PC-3 (cell line): ENCODE data around the gene GPN3.
"Not testable (repeated sequence)": the region's sequence is repeated elsewhere in the genome, so short reads cannot be mapped to it uniquely, and the experiment has no call there.

Source experiments
- CTCF ChIP-seq: fragments of 300-600 bp; sonication (generic); conservative IDR thresholded peaks from 2 replicates; pipeline ENCODE4 v1.5.1; 2017; ENCODE audit warnings: antibody characterized with exemption, low read depth, mild to moderate bottlenecking, low read length
- EZH2 ChIP-seq: fragments of 300-600 bp; sonication (generic); IDR thresholded peaks from one replicate; pipeline ENCODE4 v1.6.1; 2017; ENCODE audit warnings: antibody characterized with exemption, mild to moderate bottlenecking, low read length; ENCODE audit not compliant: unreplicated experiment
- EZH2phosphoT487 ChIP-seq: fragments of 300-600 bp; sonication (generic); IDR thresholded peaks from 2 replicates; pipeline ENCODE4 v1.6.1; 2018; ENCODE audit warnings: mild to moderate bottlenecking, antibody characterized with exemption, low read length, borderline replicate concordance

DNA sequence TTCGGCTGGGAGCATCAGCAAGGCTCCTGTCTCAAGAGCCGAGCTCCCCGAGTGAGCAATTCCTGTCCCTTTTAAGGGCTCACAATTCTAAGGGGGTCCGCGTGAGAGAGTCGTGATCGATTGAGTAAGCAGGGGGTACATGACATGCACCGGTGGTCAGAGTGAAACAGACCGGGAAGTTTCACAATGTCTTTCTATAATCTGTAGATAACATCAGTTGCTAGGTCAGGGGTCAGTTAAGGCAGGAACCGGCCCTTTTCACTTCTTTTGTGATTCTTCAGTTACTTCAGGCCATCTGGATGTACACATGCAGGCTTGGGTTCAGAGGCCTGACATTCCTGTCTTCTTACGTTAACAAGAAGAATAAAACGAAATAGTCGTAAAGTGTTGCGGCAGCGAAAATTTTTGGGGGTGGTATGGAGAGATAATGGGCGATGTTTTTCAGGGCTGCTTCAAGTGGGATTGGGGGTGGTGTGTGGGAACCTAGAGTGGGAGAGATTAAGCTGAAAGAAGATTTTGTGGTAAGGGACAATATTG is 62.9 kb downstream of the GPN3 start:
- TF ChIP-seq CTCF, EZH2, EZH2phosphoT487: not testable (repeated sequence)
